NB4 (cell line): Measurements from ENCODE around the gene LCA5.

Source experiments
- TF ChIP-seq, protein P1 (sequence below): IDR thresholded peaks from one replicate; pipeline ENCODE4 v1.5.1; 2012; ENCODE audit warnings: low read depth, low read length
- TF ChIP-seq, protein P2 (sequence below): IDR thresholded peaks from 2 replicates; pipeline ENCODE4 v1.6.1; 2011; ENCODE audit warnings: low read depth, low read length

DNA sequence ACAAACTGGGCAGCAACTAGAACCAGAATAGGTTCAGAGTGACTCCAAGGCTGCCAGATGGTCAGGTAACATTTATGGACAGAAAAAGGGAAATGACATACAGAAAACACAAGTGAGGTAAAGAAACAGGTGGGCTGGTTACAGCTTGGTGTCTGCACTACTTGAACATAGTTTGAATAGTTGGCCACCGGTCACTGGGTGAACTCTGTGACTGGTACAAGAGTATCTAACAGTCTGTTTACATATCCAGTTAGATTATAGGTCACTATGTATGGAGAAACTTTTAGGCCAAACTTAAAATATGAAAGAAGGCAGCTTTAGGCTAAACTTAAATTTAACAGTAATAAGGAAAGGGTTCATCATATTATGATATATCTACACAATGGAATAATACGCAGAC lies 32.9 kb downstream of the LCA5 start:
- TF ChIP-seq, protein P1, sequence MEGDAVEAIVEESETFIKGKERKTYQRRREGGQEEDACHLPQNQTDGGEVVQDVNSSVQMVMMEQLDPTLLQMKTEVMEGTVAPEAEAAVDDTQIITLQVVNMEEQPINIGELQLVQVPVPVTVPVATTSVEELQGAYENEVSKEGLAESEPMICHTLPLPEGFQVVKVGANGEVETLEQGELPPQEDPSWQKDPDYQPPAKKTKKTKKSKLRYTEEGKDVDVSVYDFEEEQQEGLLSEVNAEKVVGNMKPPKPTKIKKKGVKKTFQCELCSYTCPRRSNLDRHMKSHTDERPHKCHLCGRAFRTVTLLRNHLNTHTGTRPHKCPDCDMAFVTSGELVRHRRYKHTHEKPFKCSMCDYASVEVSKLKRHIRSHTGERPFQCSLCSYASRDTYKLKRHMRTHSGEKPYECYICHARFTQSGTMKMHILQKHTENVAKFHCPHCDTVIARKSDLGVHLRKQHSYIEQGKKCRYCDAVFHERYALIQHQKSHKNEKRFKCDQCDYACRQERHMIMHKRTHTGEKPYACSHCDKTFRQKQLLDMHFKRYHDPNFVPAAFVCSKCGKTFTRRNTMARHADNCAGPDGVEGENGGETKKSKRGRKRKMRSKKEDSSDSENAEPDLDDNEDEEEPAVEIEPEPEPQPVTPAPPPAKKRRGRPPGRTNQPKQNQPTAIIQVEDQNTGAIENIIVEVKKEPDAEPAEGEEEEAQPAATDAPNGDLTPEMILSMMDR, result no peak
- TF ChIP-seq, protein P2, sequence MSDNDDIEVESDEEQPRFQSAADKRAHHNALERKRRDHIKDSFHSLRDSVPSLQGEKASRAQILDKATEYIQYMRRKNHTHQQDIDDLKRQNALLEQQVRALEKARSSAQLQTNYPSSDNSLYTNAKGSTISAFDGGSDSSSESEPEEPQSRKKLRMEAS, result no peak
